HTR-8/SVneo (cell line): ENCODE results near the gene ZNF426.
A peak's percentile ranks its signal among the peaks of the same experiment; 100 is the strongest.
"Not testable (repeated sequence)": the region's sequence is repeated elsewhere in the genome, so short reads cannot be mapped to it uniquely, and the experiment has no call there.

Source experiments
- DNase-seq: peaks from one replicate; pipeline ENCODE4 v3.0.0; 2011; ENCODE audit warnings: low spot score, mixed read lengths; ENCODE audit not compliant: insufficient read length
- FAIRE-seq: peaks from 2 replicates; lab custom pipeline; 2011; peaks lifted over from hg19 to GRCh38; lab: Jason Lieb, UNC

The ZNF426 gene

DNA sequence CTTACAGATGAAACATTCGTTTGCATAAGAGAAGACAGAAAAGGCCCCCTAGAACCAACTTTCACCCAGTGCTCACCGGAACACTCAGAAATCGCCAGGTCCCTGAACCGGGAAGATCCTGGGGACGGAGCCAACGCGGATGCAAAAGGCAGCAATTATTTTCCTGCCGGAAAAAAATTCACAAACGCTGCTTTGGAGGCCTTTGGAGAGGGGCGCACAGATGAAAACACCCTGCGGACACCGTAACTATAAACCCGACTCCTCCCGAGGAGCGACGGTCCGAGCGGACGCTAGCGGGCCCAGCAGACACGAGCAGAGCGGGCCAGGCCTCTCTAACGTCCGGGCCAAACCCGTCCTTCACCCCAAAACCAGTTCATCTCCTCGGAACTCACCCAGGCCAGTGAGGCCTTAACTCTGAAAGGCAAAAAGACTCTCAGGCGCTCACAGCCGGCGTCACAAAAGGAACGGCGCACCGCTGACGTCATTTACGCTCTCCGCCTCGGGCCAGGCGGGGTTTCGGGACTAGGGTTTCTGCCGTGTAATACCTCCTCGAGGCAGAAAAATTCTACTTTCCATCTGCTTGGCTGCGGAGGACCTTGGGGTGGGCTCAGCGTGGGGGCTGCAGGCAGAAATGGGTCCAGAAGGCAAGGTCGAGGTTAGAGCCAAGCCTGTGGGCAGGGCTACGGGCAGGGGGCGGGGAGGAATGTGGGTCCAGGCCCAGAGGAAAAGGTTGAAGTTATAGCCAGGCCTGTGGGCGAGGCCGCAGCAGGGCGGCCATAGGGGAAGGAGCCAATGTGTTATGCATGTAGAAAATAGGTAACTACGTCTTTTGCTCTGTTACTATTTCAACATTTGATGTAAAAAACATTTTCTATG is at the start of gene ZNF426:
ZNF426 (minus strand) TSS at position 463 of the 876 bp plus-strand sequence. CDS start 2,413 bp downstream, outside the sequence.
- peak; percentile 91 for DNase-seq

DNA sequence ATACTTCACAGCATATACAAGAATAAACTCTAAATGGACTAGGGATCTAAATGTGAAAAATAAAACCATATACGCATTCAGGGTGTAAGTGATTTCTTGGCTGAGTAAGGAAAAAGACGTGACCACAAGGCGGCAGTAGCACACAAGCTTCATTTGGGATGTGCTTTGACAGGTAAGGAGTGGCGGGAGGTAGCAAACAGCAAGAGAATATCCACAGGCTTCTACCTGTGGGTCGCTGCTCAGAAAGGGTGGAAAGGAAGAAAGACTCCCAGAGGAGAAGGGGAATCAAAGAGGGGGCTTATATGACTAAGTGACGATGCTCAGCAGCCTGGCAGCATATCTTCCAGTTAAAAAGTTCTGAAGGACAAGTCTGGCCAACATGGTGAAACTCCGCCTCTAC is 48.3 kb upstream of the ZNF426 start:
- peak; percentile 35 for DNase-seq
- FAIRE-seq = peak; percentile 40

More for the DNA sequence above, at the start of gene ZNF426:
- FAIRE-seq = peak; percentile 93

DNA sequence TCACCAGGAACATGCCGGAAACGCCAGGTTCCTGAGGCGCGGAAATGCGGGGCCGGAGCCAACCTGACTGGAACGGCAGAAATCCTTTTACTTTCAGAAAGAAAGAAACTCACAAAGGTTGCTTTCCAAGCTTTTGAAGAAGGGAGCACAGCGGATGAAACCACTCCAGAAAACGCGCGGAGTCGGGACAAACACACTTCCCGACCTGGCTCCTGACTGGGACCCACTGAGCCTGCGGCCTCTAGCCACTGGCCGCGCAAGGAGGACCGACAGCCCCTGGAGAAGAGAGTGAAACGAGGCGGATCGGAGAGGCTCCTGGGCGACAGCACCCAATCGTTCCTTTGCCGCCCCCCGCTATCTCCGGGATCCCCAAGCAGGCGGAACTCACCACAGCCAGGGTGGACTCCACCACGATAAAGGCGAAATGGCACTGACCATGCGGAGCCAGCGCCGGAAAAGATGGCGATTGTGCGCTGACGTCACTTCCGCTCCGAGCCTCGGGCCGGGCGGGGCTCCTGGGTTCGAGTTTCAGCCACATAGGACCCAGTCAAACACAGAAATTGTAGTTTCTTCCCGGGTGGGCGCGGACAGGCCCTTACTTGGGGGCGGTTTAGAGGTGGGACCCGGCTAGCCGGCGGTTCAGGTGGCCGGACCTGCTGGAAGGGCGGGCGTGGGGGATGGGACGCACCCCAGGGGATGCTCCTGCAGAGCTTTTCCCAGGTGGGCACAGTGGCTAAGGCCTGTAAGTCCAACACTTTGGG is 45.8 kb upstream of the ZNF426 start, which contains the start of gene ZNF121:
ZNF121 (minus strand) TSS at position 432 of the 761 bp plus-strand sequence. CDS start 16,407 bp downstream, outside the sequence.
- DNase-seq (peak; percentile 90), FAIRE-seq (peak; percentile 87)

DNA sequence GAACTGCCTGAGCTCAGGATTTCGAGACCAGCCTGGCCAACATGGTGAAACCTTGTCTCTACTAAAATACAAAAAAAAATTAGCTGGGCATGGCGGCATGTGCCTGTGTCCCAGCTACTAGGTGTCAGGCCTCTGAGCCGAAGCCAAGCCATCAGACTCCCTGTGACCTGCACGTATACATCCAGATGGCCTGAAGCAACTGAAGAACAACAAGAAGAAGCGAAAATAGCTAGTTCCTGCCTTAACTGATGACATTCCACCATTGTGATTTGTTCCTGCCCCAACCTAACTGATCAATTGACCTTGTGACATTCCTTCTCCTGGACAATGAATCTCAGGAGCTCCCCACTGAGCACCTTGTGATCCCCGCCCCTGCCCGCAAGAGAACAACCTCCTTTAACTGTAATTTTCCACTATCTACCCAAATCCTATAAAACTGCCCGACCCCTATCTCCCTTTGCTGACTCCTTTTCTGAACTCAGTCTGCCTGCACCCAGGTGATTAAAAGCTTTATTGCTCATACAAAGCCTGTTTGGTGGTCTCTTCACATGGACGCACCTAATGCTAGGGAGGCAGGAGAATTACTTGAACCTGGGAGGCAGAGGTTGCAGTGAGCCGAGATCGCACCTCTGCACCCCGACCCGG is 43.8 kb upstream of the ZNF426 start:
- DNase-seq, FAIRE-seq: not testable (repeated sequence)

DNA sequence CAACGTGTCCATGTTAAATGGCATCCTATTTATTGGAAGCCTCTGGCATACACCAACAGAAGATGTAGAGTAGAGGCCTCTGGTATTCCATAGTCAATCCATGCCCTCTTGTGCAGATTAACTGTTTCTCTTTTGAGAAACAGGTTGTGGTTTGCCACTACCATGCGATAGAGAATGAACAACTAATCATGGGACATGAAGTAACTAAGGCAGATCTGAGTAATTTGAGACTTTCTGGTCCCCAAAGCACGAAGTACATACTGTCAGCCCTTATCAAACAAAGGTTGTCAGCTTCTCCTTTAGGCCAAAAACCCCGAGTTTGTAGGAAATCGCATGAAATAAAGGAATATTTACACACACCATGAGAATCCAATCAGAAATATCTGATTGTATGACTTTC is 42.3 kb upstream of the ZNF426 start:
- DNase-seq = no peak
- FAIRE-seq = no peak

DNA sequence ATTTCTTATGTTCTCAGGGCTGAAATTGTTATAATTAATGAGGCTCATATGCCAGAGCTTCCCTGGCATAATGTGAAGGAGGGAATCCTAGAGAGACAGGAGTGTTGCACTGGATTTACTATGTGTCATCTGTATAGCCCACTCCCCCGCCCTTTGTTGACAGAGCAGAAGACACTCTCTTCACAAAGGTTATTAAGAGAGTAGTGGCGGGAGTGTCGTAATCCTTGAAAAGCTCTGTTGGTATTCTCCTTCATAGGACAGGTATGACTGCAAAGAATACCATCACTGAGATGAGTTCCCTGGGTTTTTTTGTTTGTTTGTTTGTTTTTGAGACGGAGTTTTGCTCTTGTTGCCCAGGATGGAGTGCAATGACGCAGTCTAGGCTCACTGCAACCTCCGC is 31.8 kb upstream of the ZNF426 start:
- FAIRE-seq = no peak
- DNase-seq = no peak

DNA sequence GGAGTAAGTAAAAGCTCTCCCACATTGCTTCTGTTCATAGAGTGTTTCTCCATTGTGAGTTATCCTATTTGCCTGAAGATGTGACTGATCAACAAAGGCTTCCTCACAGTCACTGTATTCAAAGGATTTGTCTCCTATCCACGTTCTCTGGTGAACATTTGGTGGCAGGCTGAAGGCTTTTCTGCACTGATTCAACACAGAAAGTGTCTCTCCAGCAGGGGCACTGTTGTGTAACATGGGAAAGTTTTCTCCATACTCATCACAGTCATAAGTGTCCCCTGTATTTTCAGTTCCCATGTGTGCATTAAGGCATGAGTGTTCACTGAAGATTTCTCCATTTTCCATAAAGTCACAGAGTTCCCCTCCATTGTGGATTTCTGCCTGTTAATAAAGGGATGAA is 28.3 kb upstream of the ZNF426 start:
- FAIRE-seq (no peak), DNase-seq (no peak)

DNA sequence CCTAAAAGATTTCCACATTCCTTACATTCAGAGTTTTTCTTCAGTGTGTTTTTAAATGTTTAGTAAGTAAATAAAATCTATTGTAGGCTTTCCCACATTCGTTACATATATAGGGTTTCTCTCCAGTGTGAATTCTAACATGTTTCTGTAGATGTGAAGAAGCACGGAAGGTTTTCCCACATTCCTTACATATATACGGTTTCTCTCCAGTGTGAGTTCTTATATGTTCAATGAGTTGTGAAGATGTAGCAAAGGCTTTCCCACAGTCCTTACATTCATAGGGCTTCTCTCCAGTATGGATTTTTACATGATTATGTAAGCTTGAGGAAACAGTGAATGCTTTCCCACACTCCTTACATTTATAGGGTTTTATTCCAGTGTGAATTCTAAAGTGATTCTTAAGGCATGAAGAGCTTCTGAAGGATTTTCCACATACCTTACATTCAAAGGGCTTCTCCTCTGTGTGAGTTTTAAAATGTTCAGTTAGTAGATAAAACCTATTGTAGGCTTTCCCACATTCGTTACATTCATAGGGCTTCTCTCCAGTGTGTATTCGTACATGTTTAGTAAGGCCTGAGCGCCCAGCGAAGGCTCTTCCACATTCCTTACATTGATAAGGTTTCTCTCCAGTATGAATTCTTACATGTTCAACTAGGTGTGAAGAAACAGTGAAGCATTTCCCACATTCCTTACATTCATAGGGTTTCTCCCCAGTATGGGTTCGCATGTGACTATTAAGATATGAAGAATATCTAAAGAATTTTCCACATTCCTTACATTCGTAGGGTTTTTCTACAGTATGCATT is 27.7 kb upstream of the ZNF426 start:
- DNase-seq (no peak), FAIRE-seq (no peak)

DNA sequence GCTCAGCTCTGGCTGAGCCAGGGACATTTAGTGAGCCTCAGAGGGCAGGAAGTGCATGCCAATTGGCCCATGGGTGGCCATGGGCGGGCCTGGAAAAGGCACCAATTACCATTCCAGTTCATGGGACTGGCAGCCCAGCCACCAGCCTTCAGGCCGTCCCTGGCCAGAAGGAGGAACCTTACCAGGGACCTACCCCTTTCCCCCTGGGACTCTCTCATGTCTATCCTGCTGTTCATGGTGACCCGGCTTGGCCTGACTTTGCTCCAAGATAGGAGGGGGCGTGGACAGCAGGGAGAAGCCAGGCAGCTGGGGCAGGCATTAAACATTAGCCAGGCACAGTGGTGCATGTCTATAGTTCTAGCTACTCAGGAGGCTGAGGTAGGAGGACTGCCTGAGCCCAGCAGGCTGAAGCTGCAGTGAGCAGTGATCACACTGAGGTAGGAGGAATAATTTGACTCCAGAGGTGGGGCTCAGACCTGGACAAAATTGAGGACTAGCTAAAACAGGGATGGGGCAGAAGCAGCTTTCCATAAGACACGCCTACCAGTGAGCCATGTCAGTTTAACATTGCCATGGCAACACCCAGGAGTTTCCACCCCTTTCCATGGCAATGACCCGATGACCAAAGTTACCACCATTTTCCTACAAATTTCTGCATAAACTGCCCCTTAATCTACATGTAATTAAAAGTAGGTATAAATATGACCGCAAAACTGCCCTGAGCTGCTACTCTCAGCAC is 14.3 kb upstream of the ZNF426 start:
- no peak for DNase-seq
- FAIRE-seq = no peak

DNA sequence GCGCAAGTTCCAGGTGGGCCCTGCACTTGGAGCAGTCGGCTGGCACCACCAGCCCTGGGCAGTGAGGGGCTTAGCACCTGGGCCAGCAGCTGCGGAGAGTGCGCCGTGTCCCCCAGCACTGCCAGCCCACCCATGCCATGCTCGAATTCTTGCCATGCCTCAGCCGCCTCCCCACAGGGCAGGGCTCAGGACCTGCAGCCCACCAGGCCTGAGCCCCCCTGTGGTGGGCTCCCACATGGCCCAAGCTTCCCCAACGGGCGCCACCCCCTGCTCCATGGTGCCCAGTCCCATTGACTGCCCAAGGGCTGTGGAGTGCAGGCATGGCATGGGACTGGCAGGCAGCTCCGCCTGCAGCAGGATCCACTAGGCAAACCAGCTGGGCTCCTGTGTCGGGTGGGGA is 9.4 kb upstream of the ZNF426 start:
- no peak for DNase-seq
- no peak for FAIRE-seq

DNA sequence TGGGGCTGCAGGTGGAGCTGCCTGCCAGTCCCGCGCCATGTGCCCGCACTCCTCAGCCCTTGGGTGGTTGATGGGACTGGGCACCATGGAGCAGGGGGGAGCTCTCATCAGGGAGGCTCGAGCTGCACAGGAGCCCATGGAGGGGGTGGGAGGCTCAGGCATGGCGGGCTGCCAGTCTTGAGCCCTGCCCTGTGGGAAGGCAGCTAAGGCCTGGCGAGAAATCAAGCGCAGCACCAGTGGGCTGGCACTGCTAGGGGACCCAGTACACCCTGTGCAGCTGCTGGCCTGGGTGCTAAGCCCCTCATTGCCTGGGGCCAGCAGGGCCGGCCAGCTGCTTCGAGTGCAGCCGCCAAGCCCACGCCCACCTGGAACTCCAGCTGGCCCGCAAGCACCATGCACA is 2.8 kb upstream of the ZNF426 start:
- not testable (repeated sequence) for FAIRE-seq, DNase-seq

DNA sequence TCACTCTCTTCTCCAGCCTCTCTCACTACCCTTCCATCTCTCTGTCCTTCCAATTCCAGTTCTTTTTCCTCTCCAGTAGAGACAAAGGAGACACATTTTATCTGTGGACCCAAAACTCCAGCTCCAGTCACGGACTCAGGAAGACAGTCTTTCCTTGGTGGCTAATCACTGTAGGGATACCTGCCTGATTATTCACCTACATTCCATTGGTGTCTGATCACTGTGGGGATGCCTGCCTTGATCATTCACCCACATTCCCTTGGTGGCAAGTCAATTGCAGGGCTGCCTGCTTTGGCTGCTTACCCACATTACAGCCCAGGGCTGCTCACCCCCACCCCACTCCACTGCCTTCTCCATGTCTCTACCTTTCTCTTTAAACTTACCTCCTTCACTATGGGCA is 1.5 kb upstream of the ZNF426 start:
- DNase-seq, FAIRE-seq: not testable (repeated sequence)

DNA sequence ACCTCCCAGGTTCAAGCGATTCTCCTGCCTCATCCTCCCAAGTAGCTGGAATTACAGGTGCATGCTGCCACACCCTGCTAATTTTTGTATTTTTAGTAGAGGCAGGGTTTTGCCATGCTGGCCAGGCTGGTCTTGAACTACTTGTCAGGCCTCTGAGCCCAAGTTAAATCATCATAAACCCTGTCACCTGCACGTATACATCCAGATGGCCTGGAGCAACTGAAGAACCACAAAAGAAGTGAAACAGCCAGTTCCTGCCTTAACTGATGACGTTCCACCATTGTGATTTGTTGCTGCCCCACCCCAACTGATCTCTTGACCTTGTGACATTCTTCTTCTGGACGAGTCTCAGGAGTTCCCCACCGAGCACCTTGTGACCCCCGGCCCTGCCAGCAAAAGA is 756 bp upstream of the ZNF426 start:
- not testable (repeated sequence) for FAIRE-seq, DNase-seq

DNA sequence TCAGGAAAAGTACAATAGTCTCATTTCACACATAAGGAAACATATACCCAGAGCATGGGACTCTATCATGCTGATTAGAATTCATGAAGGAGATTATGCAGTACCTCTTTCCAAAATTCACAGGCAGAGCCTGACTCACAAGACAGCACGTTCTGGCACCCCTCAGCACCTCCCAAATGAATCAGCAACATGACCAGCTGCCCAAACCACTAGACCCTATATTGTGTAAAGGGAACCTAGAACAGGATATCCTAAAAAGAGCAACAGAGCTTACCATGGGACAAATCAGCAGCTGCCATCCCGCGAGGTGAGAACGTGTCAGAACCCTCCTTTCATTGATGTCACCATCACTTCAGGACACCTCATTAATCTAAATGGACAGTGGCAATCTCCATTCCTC is 2.5 kb downstream of the ZNF426 start:
- FAIRE-seq (no peak), DNase-seq (no peak)

DNA sequence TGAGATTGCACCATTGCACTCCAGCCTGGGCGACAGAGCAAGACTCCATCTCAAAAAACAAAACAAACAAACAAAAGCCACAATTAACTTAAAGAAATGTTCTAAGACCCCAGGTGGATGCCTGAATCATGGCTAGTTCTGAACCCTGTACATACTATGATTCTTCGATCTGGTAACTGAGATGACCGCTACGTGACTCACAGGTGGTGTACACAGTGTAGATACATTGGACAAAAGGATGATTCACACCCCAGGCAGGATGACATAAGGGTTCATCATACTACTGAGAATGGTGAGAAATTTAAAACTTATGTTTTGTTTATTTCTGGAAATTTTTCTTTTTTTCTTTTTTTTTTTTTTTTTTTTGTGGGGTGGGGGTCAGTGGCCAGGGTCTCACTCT is 6.5 kb downstream of the ZNF426 start:
- FAIRE-seq (no peak), DNase-seq (peak; percentile 14)

DNA sequence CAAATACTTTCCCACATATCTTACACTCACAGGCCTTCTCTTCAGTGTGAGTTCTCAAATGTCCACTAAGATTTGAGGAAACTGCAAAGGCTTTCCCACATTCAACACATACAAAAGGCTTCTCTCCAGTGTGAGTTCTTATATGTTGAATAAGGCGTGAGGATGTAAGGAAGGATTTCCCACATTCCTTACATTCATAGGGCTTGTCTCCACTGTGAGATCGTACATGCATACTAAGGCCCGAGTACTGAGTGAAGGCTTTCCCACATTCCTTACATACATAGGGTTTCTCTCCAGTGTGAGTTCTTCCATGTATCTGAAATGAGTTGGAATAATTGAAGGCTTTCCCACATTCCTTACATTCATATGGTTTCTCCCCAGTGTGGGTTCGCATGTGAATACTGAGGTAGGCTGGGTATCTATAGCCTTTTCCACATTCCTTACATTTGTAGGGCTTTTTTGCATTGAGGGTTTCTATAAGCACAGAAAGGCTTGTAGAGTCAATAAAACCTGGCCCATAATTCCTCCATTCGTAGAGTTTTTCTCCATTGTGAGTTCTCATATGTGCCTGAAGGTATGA is 9.6 kb downstream of the ZNF426 start:
- FAIRE-seq (no peak), DNase-seq (no peak)

DNA sequence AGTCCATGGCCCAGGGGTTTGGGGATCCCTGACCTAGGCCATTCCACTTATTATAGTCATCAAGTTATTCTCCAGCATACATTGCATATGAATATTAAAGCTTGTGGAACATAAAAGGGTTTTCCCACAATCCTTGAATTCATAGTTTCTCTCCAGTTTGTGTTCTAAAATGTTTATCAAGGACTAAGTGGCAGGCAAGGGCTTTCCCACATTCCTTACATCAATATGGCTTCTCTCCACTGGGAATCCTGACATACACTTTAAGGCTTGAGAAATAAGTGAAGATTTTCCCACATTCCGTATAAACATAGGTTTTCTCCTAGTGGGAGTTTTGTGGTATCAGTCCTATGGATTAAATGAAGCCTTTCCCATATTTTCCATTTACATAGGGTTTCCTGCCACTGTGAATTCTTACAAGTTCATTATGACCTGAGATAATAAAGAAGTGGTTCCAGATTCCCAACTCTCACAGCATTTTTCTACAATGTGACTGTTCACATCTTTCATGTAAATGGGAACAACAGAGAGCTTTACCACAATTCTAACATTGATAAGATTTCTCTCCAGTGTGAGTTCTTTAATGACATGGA is 14.5 kb downstream of the ZNF426 start:
- FAIRE-seq = no peak

DNA sequence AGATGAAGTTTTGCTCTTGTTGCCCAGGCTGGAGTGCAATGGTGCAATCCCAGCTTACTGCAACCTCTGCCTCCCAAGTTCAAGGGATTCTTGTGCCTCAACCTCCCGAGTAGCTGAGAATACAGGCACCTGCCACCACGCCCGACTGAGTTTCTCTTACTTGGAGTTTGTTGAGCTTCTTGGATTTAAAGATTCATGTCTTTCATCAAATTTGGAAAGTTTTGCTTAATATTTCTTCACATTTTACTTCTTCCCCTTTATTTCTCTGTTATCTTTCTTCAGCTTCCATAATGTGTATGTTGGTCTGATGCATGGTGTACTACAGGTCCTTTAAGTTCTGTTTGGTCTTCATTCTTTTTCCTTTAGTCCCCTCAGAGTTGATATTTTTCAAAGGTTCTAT is 31.2 kb downstream of the ZNF426 start:
- FAIRE-seq = no peak
- DNase-seq = no peak

More for the DNA sequence above, 14.5 kb downstream of the ZNF426 start:
- no peak for DNase-seq
